Fibroblast of the aortic adventitia (primary cell): ENCODE results near the gene CCDC194. TPM values are rescaled to one million over a fixed set of nuclear protein-coding genes. Genes with fewer than 3 reads are reported as not detected.

Experiments used
- DNase-seq: peaks from one replicate; pipeline ENCODE4 v3.0.0-alpha.2; 2010; ENCODE audit warnings: low read depth
- H3K4me3 ChIP-seq: 2 replicates; pipeline ENCODE4 v1.5.1; 2011; ENCODE audit warnings: low read depth, mild to moderate bottlenecking, control low read depth, low read length, moderate library complexity
- total RNA-seq: library from RNA; depleted of rRNA; stranded (reverse); fragments of >200 nt; gene quantifications from 2 replicates; pipeline ENCODE4 v1.2.3, GENCODE V29; 2012; ENCODE audit warnings: low replicate concordance
- TF ChIP-seq, protein P1 (sequence below): IDR thresholded peaks from 2 replicates; pipeline ENCODE4 v1.5.1; 2011; ENCODE audit warnings: mild to moderate bottlenecking, low read length, control low read depth, inconsistent platforms; ENCODE audit not compliant: insufficient read depth

The CCDC194 gene
- total RNA-seq, 1 donor, result not detected

DNA sequence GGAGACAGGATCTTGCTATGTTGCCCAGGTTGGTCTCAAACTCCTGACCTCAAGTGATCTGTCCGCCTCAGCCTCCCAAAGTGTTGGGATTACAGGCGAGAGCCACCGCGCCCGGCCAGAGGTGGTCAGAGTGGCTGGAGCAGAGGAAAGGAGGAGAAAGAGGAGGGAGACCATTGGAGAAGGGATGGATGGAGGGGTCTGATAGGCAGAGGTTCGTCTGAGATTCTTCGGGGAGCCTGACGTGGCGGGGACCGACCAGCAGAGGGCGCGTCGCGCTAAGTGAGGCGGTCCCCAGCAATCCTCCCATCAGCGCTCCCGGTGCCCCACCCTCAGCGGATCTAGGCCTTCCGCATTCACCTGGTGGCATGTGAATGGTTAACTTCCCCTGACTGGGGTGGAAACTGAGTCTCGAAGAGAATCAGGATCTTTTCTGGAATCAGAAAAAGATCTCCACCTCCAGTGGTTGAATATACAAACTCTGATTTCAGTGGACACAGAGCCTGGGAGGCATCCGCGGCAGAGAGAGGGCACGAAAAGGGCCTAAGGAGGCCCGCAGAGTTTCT lies 47.8 kb downstream of the CCDC194 start:
- peak; percentile 64 for DNase-seq
- TF ChIP-seq, protein P1, sequence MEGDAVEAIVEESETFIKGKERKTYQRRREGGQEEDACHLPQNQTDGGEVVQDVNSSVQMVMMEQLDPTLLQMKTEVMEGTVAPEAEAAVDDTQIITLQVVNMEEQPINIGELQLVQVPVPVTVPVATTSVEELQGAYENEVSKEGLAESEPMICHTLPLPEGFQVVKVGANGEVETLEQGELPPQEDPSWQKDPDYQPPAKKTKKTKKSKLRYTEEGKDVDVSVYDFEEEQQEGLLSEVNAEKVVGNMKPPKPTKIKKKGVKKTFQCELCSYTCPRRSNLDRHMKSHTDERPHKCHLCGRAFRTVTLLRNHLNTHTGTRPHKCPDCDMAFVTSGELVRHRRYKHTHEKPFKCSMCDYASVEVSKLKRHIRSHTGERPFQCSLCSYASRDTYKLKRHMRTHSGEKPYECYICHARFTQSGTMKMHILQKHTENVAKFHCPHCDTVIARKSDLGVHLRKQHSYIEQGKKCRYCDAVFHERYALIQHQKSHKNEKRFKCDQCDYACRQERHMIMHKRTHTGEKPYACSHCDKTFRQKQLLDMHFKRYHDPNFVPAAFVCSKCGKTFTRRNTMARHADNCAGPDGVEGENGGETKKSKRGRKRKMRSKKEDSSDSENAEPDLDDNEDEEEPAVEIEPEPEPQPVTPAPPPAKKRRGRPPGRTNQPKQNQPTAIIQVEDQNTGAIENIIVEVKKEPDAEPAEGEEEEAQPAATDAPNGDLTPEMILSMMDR, result peak; percentile 96
- no peak overlapping the region for H3K4me3 ChIP-seq

GRCh38 chr19:17341845-17342244 lies 52.2 kb downstream of the CCDC194 start:
- TF ChIP-seq, protein P1, result no peak
- H3K4me3 ChIP-seq, result no peak overlapping the region
- no peak for DNase-seq

DNA sequence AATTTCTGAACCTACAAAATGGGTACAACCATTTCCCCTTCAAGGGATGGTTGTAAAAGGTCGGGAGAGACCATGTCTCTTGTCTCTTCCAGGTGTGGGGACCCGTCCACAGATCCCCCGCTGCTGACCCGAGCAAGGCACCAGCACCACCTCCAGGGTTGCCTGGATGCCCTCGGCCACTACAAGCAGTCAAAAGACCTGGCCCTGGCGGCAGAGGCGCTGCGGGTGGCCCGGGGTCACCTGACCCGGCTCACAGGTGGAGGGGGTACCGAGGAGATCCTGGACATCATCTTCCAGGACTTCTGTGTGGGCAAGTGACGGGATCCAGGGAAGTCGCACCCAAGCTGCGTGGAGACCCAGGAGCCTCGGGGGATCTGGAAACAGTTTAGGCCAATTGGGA lies 52.6 kb downstream of the CCDC194 start:
- H3K4me3 ChIP-seq, result no peak overlapping the region
- DNase-seq, result no peak
- TF ChIP-seq, protein P1, result no peak

DNA sequence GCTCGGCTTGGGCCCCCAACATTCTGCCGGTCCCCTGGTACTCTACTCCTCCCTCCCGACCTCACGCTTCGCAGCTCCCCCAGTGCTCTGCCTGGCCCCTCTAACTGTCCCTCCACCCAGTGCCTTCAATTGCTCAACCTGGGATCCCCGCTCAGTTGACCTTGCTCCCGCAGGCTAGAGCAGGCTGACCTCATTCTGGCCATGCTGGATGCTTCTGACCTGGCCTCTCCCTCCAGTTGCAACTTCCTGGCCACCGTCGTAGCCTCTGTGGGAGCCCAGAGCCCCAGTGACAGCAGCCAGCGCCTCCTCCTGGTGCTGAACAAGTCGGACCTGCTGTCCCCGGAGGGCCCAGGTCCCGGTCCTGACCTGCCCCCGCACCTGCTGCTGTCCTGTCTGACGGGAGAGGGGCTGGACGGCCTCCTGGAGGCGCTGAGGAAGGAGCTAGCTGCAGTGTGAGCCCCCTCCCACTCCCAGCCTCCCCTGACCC lies 53.1 kb downstream of the CCDC194 start:
- TF ChIP-seq, protein P1, result no peak
- no peak overlapping the region for H3K4me3 ChIP-seq
- DNase-seq, result no peak

Other genes starting within 250 kb of the CCDC194 start
- gene USE1, start 178.8 kb downstream of the CCDC194 start, total RNA-seq, result 23.8 and 27.8 TPM in 2 replicates
- 3.9 and 19.7 TPM in 2 replicates for gene OCEL1, start 168.0 kb downstream of the CCDC194 start, total RNA-seq
- 23.7 and 27.9 TPM in 2 replicates for gene NR2F6, start 148.3 kb downstream of the CCDC194 start, total RNA-seq
- gene USHBP1, start 129.5 kb downstream of the CCDC194 start, total RNA-seq, result not detected in 2 replicates
- 59.3 and 72.1 TPM in 2 replicates for gene BABAM1, start 126.8 kb downstream of the CCDC194 start, total RNA-seq
- 0.09 and 0.41 TPM in 2 replicates for gene ANKLE1, start 112.3 kb downstream of the CCDC194 start, total RNA-seq
- 12.5 and 13.3 TPM in 2 replicates for gene ABHD8, start 90.8 kb downstream of the CCDC194 start, total RNA-seq
- gene MRPL34, start 88.3 kb downstream of the CCDC194 start, total RNA-seq, result 22.7 and 34.3 TPM in 2 replicates
- 2.9 and 20.2 TPM in 2 replicates for gene DDA1, start 84.6 kb downstream of the CCDC194 start, total RNA-seq
- 3.1 and 6.1 TPM in 2 replicates for gene ANO8, start 59.3 kb downstream of the CCDC194 start, total RNA-seq
- gene GTPBP3, start 56.6 kb downstream of the CCDC194 start, total RNA-seq, result 12.1 and 21.1 TPM in 2 replicates
- gene PLVAP, start 16.9 kb downstream of the CCDC194 start, total RNA-seq, result 0.09 TPM in 1 of 2 replicates, not detected in the other
- gene BST2, start 11.4 kb upstream of the CCDC194 start, total RNA-seq, result 9.8 and 48.1 TPM in 2 replicates
- 44.7 and 47.5 TPM in 2 replicates for gene MVB12A, start 25.9 kb upstream of the CCDC194 start, total RNA-seq
- gene TMEM221, start 54.5 kb upstream of the CCDC194 start, total RNA-seq, result not detected in 2 replicates
- not detected in 2 replicates for gene NXNL1, start 66.7 kb upstream of the CCDC194 start, total RNA-seq
- 11.4 and 42.0 TPM in 2 replicates for gene SLC27A1, start 76.3 kb upstream of the CCDC194 start, total RNA-seq
- 91.6 and 148 TPM in 2 replicates for gene PGLS, start 117.5 kb upstream of the CCDC194 start, total RNA-seq
- gene COLGALT1, start 161.5 kb upstream of the CCDC194 start, total RNA-seq, result 62.5 and 93.1 TPM in 2 replicates